Activated CD8-positive, alpha-beta T cell treated with anti-CD3 and anti-CD28 coated beads for 36 hours (primary cell): ENCODE data around the gene SERPINH1. TPM values are rescaled to one million over a fixed set of nuclear protein-coding genes. Genes with fewer than 3 reads are reported as not detected.
A peak's percentile ranks its signal among the peaks of the same experiment; 100 is the strongest.

Experiments
- ATAC-seq: fragments of 200-7000 bp; cut with Tn5 transposase; one replicate; pipeline ENCODE4 v1.10.0; 2021; ENCODE audit warnings: mild to moderate bottlenecking, moderate library complexity
- CTCF ChIA-PET: fragments of 350-600 bp; sonication (Branson Sonifier 250); formaldehyde crosslinking; loops from one replicate; lab custom pipeline; 2021; ENCODE audit warnings: antibody characterized with exemption; lab: Charles Lee
- POLR2A ChIA-PET: fragments of 350-600 bp; sonication (Branson Sonifier 250); formaldehyde crosslinking; loops from one replicate; lab custom pipeline; 2021; ENCODE audit warnings: antibody characterized with exemption; lab: Charles Lee
- DNase-seq: peaks from one replicate; pipeline ENCODE4 v3.0.0-alpha.2; 2020
- H3K27ac Mint-ChIP-seq: one replicate; pipeline ENCODE4 v1.8.0; 2021; ENCODE audit warnings: mild to moderate bottlenecking, mixed read lengths
- H3K27me3 Mint-ChIP-seq: one replicate; pipeline ENCODE4 v1.8.0; 2021; ENCODE audit warnings: mixed read lengths
- H3K36me3 Mint-ChIP-seq: one replicate; pipeline ENCODE4 v1.8.0; 2021; ENCODE audit warnings: low read depth, mixed read lengths
- H3K4me1 Mint-ChIP-seq: one replicate; pipeline ENCODE4 v1.8.0; 2021; ENCODE audit warnings: low read depth, mixed read lengths
- H3K4me3 Mint-ChIP-seq: one replicate; pipeline ENCODE4 v1.8.0; 2021; ENCODE audit warnings: mild to moderate bottlenecking, moderate library complexity, mixed read lengths
- H3K9me3 Mint-ChIP-seq: one replicate; pipeline ENCODE4 v1.8.0; 2021; ENCODE audit warnings: mixed read lengths
- intact Hi-C: fragments of 100-400 bp; cut with micrococcal nuclease; formaldehyde crosslinking; loops from one replicate; pipeline ENCODE4 v1.10.0; 2022
- total RNA-seq, 2 experiments: library from RNA; stranded (reverse); gene quantifications; one replicate each; pipeline ENCODE4 v1.2.3, GENCODE V29; 2021
- TF ChIP-seq, protein P1 (sequence below): fragments of 200-600 bp; IDR thresholded peaks from one replicate; pipeline ENCODE4 v1.8.0; 2022; ENCODE audit warnings: antibody characterized with exemption, mild to moderate bottlenecking

The SERPINH1 gene
- total RNA-seq, 2 experiments from 2014 or later, result 15.7 to 17.7 TPM

- ATAC-seq (no peak), DNase-seq (no peak)
- TF ChIP-seq, protein P1, sequence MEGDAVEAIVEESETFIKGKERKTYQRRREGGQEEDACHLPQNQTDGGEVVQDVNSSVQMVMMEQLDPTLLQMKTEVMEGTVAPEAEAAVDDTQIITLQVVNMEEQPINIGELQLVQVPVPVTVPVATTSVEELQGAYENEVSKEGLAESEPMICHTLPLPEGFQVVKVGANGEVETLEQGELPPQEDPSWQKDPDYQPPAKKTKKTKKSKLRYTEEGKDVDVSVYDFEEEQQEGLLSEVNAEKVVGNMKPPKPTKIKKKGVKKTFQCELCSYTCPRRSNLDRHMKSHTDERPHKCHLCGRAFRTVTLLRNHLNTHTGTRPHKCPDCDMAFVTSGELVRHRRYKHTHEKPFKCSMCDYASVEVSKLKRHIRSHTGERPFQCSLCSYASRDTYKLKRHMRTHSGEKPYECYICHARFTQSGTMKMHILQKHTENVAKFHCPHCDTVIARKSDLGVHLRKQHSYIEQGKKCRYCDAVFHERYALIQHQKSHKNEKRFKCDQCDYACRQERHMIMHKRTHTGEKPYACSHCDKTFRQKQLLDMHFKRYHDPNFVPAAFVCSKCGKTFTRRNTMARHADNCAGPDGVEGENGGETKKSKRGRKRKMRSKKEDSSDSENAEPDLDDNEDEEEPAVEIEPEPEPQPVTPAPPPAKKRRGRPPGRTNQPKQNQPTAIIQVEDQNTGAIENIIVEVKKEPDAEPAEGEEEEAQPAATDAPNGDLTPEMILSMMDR, result no peak
- ChIA-PET CTCF (interaction anchor here (0.8 to 2.5 kb wide), 10 partner anchors 9 to 141 kb away, joined by 3 to 10 read pairs (median 4); no protein-coding TSS in a partner anchor), POLR2A (interaction anchor here (0.6 kb wide), 1 partner anchor 8 kb away, joined by 3 read pairs; no protein-coding TSS in a partner anchor)
- H3K27me3 Mint-ChIP-seq, result no peaks in the 10 kb centered on the region
- intact Hi-C loops, result no loop called here
- H3K4me3 Mint-ChIP-seq, result no peak overlapping the region
- no peaks in the 10 kb centered on the region for H3K9me3 Mint-ChIP-seq
- no peak overlapping the region for H3K27ac Mint-ChIP-seq
- no peaks in the 10 kb centered on the region for H3K36me3 Mint-ChIP-seq
- H3K4me1 Mint-ChIP-seq, result peaks cover 4% of the 10 kb centered on the region
Observed at GRCh38 chr11:75547177-75547576, 14.9 kb upstream of the SERPINH1 start.

DNA sequence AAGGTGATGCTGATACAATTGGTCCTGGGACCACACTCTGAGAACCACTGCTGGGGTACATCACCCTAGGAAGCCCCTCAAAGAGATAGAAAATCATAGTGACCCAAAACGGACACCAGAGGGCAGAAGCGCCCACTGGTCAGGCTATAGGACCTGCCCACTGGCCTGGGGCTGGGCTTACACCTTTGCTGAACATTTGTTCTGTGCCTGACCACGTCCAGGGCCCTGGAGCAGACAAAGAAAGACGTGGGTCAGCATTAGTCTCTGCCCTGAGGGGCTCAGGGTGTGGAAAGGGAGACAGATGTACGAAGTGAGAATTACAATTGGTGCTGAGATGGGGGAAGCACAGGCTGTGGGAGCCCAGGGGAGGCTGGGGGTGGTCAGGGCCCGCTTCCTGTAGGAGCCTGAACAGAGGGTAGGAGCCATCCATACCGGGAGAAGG is 14.4 kb upstream of the SERPINH1 start:
- Mint-ChIP-seq H3K4me3 (no peak overlapping the region), H3K27ac (peak overlapping the region; percentile 23), H3K27me3 (no peaks in the 10 kb centered on the region), H3K36me3 (no peaks in the 10 kb centered on the region), H3K9me3 (no peaks in the 10 kb centered on the region), H3K4me1 (peaks cover 4% of the 10 kb centered on the region)
- POLR2A ChIA-PET, result no interaction called here
- CTCF ChIA-PET, result interaction anchor here (1.0 to 2.5 kb wide), 7 partner anchors 11 to 35 kb away, joined by 3 to 10 read pairs (median 6); no protein-coding TSS in a partner anchor
- TF ChIP-seq, protein P1, result peak; percentile 93
- peak; percentile 73 for ATAC-seq
- peak; percentile 66 for DNase-seq
- intact Hi-C loops, result no loop called here

- Mint-ChIP-seq H3K27me3 (no peaks in the 10 kb centered on the region), H3K4me3 (no peak overlapping the region), H3K27ac (no peak overlapping the region), H3K36me3 (no peaks in the 10 kb centered on the region), H3K9me3 (no peaks in the 10 kb centered on the region), H3K4me1 (peaks cover 4% of the 10 kb centered on the region)
- TF ChIP-seq, protein P1, result no peak
- DNase-seq (no peak), ATAC-seq (no peak)
- intact Hi-C loops, result no loop called here
- POLR2A ChIA-PET, result interaction anchor here (0.7 to 1.3 kb wide), 4 partner anchors 13 to 181 kb away, joined by 3 to 6 read pairs (median 4); partner anchors contain the start of gene SERPINH1
- CTCF ChIA-PET, result interaction anchor here (0.8 to 2.2 kb wide), 10 partner anchors 10 to 192 kb away, joined by 3 to 9 read pairs (median 6); no protein-coding TSS in a partner anchor
Observed at GRCh38 chr11:75548595-75549272, 13.3 kb upstream of the SERPINH1 start.

- Mint-ChIP-seq H3K27ac (peak overlapping the region; percentile 38), H3K9me3 (no peaks in the 10 kb centered on the region), H3K36me3 (no peaks in the 10 kb centered on the region), H3K27me3 (no peaks in the 10 kb centered on the region), H3K4me1 (peaks cover 4% of the 10 kb centered on the region), H3K4me3 (no peak overlapping the region)
- DNase-seq, result no peak
- TF ChIP-seq, protein P1, result no peak
- intact Hi-C loops, result no loop called here
- CTCF ChIA-PET, result interaction anchor here (0.8 to 2.2 kb wide), 8 partner anchors 10 to 156 kb away, joined by 3 to 9 read pairs (median 6); no protein-coding TSS in a partner anchor
- ATAC-seq, result peak; percentile 61
- POLR2A ChIA-PET, result interaction anchor here (0.7 to 1.3 kb wide), 4 partner anchors 12 to 182 kb away, joined by 3 to 6 read pairs (median 4); no protein-coding TSS in a partner anchor
Observed at GRCh38 chr11:75549370-75549958, 12.6 kb upstream of the SERPINH1 start.
